ENCODE measurements around the gene SLBP. TPM values are rescaled to one million over a fixed set of nuclear protein-coding genes. Genes with fewer than 3 reads are reported as not detected.

SLBP gene
- polyA plus RNA-seq, 3 donors, result 39.6 to 63.7 (median 59.1) TPM

DNA sequence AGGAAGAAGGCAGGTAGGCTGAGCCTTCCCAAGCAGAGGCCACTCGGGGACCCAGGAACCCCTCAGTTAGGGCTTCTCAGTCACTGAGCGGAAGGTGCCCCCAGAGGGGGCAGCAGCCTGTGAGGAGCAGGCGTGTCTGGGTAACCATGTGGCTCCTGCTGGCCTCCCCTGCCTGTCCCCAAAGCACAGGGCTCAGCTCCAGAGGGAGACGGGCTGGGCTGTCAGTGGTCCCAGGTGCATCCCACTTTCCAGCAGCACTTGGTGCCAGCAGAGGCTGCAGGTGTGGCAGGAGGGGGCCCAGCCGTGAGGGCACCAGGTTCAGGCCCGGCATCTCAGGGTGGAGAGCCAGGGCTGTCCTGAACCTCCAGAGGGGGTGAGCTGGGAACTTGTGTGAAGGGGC, 31.9 kb upstream of the SLBP start:
- H3K4me3 Mint-ChIP-seq, result no peak overlapping the region
- Histone ChIP-seq H3K36me3 (replicated peaks in 1 of 2; ENCODE audit: control insufficient read depth in 1 of 2, insufficient read depth in 2 of 2, low read length in 2 of 2) (peaks cover 56 to 68% of the 10 kb centered on the region in 2 donors), H3K9me3 (replicated peaks in 1 of 2; ENCODE audit: control insufficient read depth in 1 of 2, insufficient read depth in 1 of 2, low read length in 2 of 2) (no peaks in the 10 kb centered on the region), H2AFZ (ENCODE audit: insufficient read depth, low read depth, low read length, poor library complexity, severe bottlenecking) (no peak overlapping the region), H3K79me2 (ENCODE audit: insufficient read depth, low read length) (peaks cover 11% of the 10 kb centered on the region), H3K4me1 (ENCODE audit: control insufficient read depth in 1 of 2, insufficient read depth in 2 of 2, low read length in 2 of 2) (peaks cover 5 to 6% of the 10 kb centered on the region in 2 donors), H3K27ac (ENCODE audit: low read depth in 1 of 2, low read length in 2 of 2) (no peak overlapping the region), H4K20me1 (ENCODE audit: insufficient read depth, low read length) (peaks cover 29% of the 10 kb centered on the region), H3K27me3 (ENCODE audit: control insufficient read depth in 2 of 2, insufficient read depth in 2 of 2, low read length in 2 of 2) (peaks cover 0 to 6% of the 10 kb centered on the region in 2 donors), H3K4me2 (replicated peaks; ENCODE audit: extremely low read depth, low read length, poor library complexity, severe bottlenecking) (no peak overlapping the region), H3K9ac (ENCODE audit: insufficient read depth, low read length, poor library complexity, severe bottlenecking) (no peak overlapping the region), H3K4me3 (replicated peaks in 1 of 3; ENCODE audit: low read depth in 2 of 3, low read length in 3 of 3) (no peak overlapping the region)
- intact Hi-C loops (cut with micrococcal nuclease), result no loop called here
- DNase-seq, result no peak
- TF ChIP-seq, protein P1, sequence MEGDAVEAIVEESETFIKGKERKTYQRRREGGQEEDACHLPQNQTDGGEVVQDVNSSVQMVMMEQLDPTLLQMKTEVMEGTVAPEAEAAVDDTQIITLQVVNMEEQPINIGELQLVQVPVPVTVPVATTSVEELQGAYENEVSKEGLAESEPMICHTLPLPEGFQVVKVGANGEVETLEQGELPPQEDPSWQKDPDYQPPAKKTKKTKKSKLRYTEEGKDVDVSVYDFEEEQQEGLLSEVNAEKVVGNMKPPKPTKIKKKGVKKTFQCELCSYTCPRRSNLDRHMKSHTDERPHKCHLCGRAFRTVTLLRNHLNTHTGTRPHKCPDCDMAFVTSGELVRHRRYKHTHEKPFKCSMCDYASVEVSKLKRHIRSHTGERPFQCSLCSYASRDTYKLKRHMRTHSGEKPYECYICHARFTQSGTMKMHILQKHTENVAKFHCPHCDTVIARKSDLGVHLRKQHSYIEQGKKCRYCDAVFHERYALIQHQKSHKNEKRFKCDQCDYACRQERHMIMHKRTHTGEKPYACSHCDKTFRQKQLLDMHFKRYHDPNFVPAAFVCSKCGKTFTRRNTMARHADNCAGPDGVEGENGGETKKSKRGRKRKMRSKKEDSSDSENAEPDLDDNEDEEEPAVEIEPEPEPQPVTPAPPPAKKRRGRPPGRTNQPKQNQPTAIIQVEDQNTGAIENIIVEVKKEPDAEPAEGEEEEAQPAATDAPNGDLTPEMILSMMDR (IDR thresholded peaks at IDR 0.05), result no peak
- H3K36me3 Mint-ChIP-seq, result peaks cover 48 to 68% of the 10 kb centered on the region in 2 donors
- peaks cover 0 to 6% (median 0%) of the 10 kb centered on the region in 7 donors for H3K9me3 Mint-ChIP-seq
- peak overlapping the region in 4 of 7 donors; percentile 25 to 46 (median 34) for H3K27ac Mint-ChIP-seq
- WGBS (ENCODE audit: insufficient coverage), result 95% methylated on average over 6 of the region's 6 CpGs
- peaks cover 1 to 6% (median 1%) of the 10 kb centered on the region in 3 donors for H3K27me3 Mint-ChIP-seq (ENCODE audit: low read depth in 3 of 3)
- H3K4me1 Mint-ChIP-seq, result peaks cover 4% of the 10 kb centered on the region

DNA sequence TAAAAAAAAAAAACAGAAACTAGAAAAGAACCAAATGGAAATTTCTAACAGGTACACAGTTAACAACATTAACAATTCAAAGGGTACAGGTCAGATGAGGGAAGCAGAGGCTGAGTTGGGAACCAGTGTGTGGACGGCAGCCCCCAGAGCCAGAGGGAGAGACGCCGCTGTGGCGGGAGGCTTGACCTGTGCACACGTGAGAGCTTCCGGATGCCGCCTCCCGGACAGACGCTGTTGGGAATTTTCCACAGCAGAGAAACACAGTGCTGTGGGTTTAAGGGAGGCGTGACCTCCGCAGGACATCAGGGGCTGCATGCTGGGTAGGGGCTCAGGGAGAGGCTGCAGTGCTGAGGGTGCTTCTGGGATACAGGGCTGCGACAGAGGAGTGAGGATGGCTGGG, 31.4 kb upstream of the SLBP start:
- Mint-ChIP-seq H3K36me3 (peaks cover 52 to 72% of the 10 kb centered on the region in 2 donors), H3K4me3 (no peak overlapping the region)

More for the DNA sequence above, 31.4 kb upstream of the SLBP start:
- peaks cover 29% of the 10 kb centered on the region for H4K20me1 ChIP-seq (ENCODE audit: insufficient read depth, low read length)
- H3K27me3 Mint-ChIP-seq (ENCODE audit: low read depth in 3 of 3), result peaks cover 1 to 5% (median 1%) of the 10 kb centered on the region in 3 donors
- no peak overlapping the region for H3K9ac ChIP-seq (ENCODE audit: insufficient read depth, low read length, poor library complexity, severe bottlenecking)
- H3K79me2 ChIP-seq (ENCODE audit: insufficient read depth, low read length), result peaks cover 11% of the 10 kb centered on the region
- no peak overlapping the region for H3K4me3 ChIP-seq (replicated peaks in 1 of 3; ENCODE audit: low read depth in 2 of 3, low read length in 3 of 3)
- TF ChIP-seq, protein P1 (IDR thresholded peaks at IDR 0.05), result no peak
- H3K36me3 ChIP-seq (replicated peaks in 1 of 2; ENCODE audit: control insufficient read depth in 1 of 2, insufficient read depth in 2 of 2, low read length in 2 of 2), result peaks cover 61 to 73% of the 10 kb centered on the region in 2 donors
- H3K4me2 ChIP-seq (replicated peaks; ENCODE audit: extremely low read depth, low read length, poor library complexity, severe bottlenecking), result no peak overlapping the region
- no peak for DNase-seq
- H3K4me1 Mint-ChIP-seq, result peaks cover 4% of the 10 kb centered on the region
- peaks cover 3 to 10% (median 4%) of the 10 kb centered on the region in 7 donors for H3K9me3 Mint-ChIP-seq
- WGBS (ENCODE audit: insufficient coverage), result 91% methylated on average over 9 of the region's 12 CpGs
- intact Hi-C loops (cut with micrococcal nuclease), result no loop called here
- no peak overlapping the region for H3K27ac ChIP-seq (ENCODE audit: low read depth in 1 of 2, low read length in 2 of 2)
- peaks cover 3 to 4% of the 10 kb centered on the region in 2 donors for H3K4me1 ChIP-seq (ENCODE audit: control insufficient read depth in 1 of 2, insufficient read depth in 2 of 2, low read length in 2 of 2)
- peak overlapping the region in 5 of 7 donors; percentile 0 to 86 (median 32) for H3K27ac Mint-ChIP-seq
- H2AFZ ChIP-seq (ENCODE audit: insufficient read depth, low read depth, low read length, poor library complexity, severe bottlenecking), result no peak overlapping the region
- H3K27me3 ChIP-seq (ENCODE audit: control insufficient read depth in 2 of 2, insufficient read depth in 2 of 2, low read length in 2 of 2), result peaks cover 0 to 6% of the 10 kb centered on the region in 2 donors
- H3K9me3 ChIP-seq (replicated peaks in 1 of 2; ENCODE audit: control insufficient read depth in 1 of 2, insufficient read depth in 1 of 2, low read length in 2 of 2), result peaks cover 2% of the 10 kb centered on the region in 2 donors
